G401 (cell line): Measurements from ENCODE around the gene UNC13C. TPM values are rescaled to one million over a fixed set of nuclear protein-coding genes. Genes with fewer than 3 reads are reported as not detected.
A peak's percentile ranks its signal among the peaks of the same experiment; 100 is the strongest.

Source experiments
- DNase-seq: peaks from one replicate; pipeline ENCODE4 v3.0.0-alpha.2; 2015; ENCODE audit warnings: low spot score
- in situ Hi-C: cut with HindIII; loops from 2 replicates; pipeline ENCODE4 v1.10.0; 2016; ENCODE audit warnings: low sequenced_read_pairs, mixed read lengths
- total RNA-seq: library from RNA; depleted of rRNA; stranded (reverse); fragments of >200 nt; shearing (Covaris generic); gene quantifications from 2 replicates; pipeline ENCODE4 v1.2.3, GENCODE V29; 2014

UNC13C gene
- total RNA-seq, 1 experiment from 2014 or later = not detected

GRCh38 chr15:54014067-54014655 lies 35.9 kb downstream of the UNC13C start:
- in situ Hi-C loops = no loop called here
- peak; percentile 51 for DNase-seq

- DNase-seq = no peak
- in situ Hi-C loops = no loop called here
Measured at GRCh38 chr15:54017251-54017650, 39.0 kb downstream of the UNC13C start.

GRCh38 chr15:54017959-54018358 lies 39.7 kb downstream of the UNC13C start:
- DNase-seq = peak; percentile 100

GRCh38 chr15:54026258-54026657 lies 48.0 kb downstream of the UNC13C start:
- in situ Hi-C loops = no loop called here

More at GRCh38 chr15:54017959-54018358, 39.7 kb downstream of the UNC13C start:
- in situ Hi-C loops = no loop called here

GRCh38 chr15:54026891-54027290 lies 48.6 kb downstream of the UNC13C start:
- DNase-seq = no peak
- in situ Hi-C loops = no loop called here

More at GRCh38 chr15:54026258-54026657, 48.0 kb downstream of the UNC13C start:
- peak; percentile 55 for DNase-seq

GRCh38 chr15:54029081-54029480 lies 50.8 kb downstream of the UNC13C start:
- DNase-seq = no peak
- in situ Hi-C loops = no loop called here

GRCh38 chr15:54032066-54032465 lies 53.8 kb downstream of the UNC13C start:
- DNase-seq = no peak

GRCh38 chr15:54033356-54033860 lies 55.2 kb downstream of the UNC13C start:
- DNase-seq = no peak
- in situ Hi-C loops = no loop called here

More at GRCh38 chr15:54032066-54032465, 53.8 kb downstream of the UNC13C start:
- in situ Hi-C loops = no loop called here

- in situ Hi-C loops = no loop called here
- DNase-seq = peak; percentile 58
Measured at GRCh38 chr15:54033869-54034458, 55.7 kb downstream of the UNC13C start.

- no peak for DNase-seq
- in situ Hi-C loops = no loop called here
Measured at GRCh38 chr15:54035616-54036015, 57.4 kb downstream of the UNC13C start.

- in situ Hi-C loops = no loop called here
- no peak for DNase-seq
Measured at GRCh38 chr15:54045397-54045796, 67.2 kb downstream of the UNC13C start.

- DNase-seq = no peak
- in situ Hi-C loops = no loop called here
Measured at GRCh38 chr15:54046093-54046492, 67.9 kb downstream of the UNC13C start.

- no peak for DNase-seq
- in situ Hi-C loops = no loop called here
Measured at GRCh38 chr15:54064365-54064764, 86.1 kb downstream of the UNC13C start.

GRCh38 chr15:54066403-54066802 lies 88.2 kb downstream of the UNC13C start:
- no peak for DNase-seq

GRCh38 chr15:54082836-54083492 lies 104.7 kb downstream of the UNC13C start:
- in situ Hi-C loops = no loop called here

More at GRCh38 chr15:54066403-54066802, 88.2 kb downstream of the UNC13C start:
- in situ Hi-C loops = no loop called here

GRCh38 chr15:54083501-54083900 lies 105.3 kb downstream of the UNC13C start:
- in situ Hi-C loops = no loop called here
- DNase-seq = no peak

More at GRCh38 chr15:54082836-54083492, 104.7 kb downstream of the UNC13C start:
- DNase-seq = no peak

GRCh38 chr15:54083991-54084390 lies 105.8 kb downstream of the UNC13C start:
- in situ Hi-C loops = no loop called here

GRCh38 chr15:54088837-54089236 lies 110.6 kb downstream of the UNC13C start:
- in situ Hi-C loops = no loop called here
- no peak for DNase-seq

More at GRCh38 chr15:54083991-54084390, 105.8 kb downstream of the UNC13C start:
- DNase-seq = no peak

- DNase-seq = peak; percentile 89
- in situ Hi-C loops = no loop called here
Measured at GRCh38 chr15:54089776-54090175, 111.5 kb downstream of the UNC13C start.

- in situ Hi-C loops = no loop called here
- no peak for DNase-seq
Measured at GRCh38 chr15:54091651-54092050, 113.4 kb downstream of the UNC13C start.
